IPS DF 4.7 (cell line): ENCODE results near the gene HPSE2.
"Not testable (repeated sequence)": the region's sequence is repeated elsewhere in the genome, so short reads cannot be mapped to it uniquely, and the experiment has no call there.

Source experiments
- DNase-seq: peaks from one replicate; pipeline ENCODE4 v3.0.0-alpha.2; 2013; ENCODE audit warnings: low spot score; ENCODE audit errors: extremely low read depth

The HPSE2 gene

DNA sequence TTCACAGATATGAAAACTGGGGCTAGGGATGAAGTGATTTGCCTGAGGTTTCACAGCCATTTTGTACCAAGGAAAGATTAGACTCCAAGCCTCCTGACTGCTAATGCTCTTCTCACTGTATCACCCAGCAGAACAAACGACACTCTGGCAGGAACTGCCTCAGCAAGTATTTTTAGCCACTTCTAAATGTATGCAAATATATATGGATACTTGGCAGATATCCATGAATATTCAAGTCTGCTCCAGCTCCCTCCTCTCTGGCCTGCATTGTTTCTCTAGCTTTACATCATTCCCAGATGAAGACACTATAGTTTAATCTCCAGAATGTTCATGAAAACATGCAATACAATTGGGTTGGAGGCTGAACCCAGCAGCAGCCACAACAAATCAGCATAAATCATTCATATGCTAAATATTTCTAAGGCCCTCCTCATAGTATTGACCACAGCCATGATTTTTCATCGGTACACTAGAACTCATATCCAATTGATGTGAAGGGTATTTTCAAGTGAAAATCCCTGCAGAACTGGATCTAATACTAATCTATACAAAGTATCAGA, 65.5 kb downstream of the HPSE2 start:
- DNase-seq: no peak

- DNase-seq: no peak
These were observed 74.5 kb downstream of the HPSE2 start for GRCh38 chr10:99161165-99161564.

GRCh38 chr10:99143651-99144050, 92.0 kb downstream of the HPSE2 start:
- no peak for DNase-seq

DNA sequence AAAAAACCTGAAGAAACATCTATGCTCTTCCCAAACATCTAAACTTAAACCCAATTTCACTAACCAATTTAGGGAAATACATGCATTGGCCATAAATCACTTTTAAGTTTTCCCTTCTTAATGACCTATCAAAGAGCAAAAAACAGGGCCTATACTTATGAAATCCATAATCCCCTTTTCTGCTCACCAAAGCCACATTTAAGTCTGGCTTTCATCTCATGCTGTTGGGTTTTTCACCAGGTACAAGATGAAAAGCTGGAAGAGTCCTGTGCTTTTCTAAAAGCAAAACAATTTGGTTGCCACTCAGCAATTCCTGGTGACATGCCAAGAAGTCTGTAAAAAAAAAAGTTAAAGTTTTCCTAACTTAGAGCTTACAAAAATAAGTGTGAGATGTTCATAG, 92.6 kb downstream of the HPSE2 start:
- DNase-seq: no peak

DNA sequence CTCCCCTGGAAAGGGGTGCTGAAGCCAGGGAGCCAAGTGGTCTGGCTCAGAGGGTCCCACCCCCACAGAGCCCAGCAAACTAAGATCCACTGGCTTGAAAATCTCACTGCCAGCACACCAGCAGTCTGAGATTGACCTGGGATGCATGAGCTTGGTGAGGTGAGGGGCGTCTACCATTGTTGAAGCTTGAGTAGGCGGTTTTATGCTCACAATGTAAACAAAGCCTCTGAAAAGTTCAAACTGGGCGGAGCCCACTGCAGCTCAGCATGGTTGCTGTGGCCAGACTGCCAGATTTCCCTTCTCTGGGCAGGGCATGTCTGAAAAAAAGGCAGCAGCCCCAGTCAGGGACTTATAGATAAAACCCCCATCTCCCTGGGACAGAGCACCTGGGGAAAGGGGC, 102.8 kb downstream of the HPSE2 start:
- DNase-seq: not testable (repeated sequence)

DNA sequence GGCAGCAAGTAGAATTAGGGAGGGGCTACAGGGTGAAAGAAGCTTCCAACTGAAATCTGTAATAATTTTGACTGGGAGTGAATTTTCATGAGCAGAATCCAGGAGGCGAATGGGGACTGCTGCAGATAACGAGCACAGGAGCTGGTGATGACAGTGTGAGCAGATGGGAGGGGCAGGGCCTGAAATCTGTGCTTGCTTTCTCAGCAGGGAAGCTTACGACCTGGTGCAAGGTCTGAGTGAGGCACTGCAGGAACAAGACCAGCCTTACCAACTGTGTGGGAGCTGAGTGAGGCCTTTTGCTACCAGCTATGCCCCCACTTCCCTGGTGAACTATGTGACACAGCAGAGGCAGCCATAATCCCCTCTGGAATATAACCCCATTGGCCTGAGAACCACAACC, 109.8 kb downstream of the HPSE2 start:
- DNase-seq: no peak

DNA sequence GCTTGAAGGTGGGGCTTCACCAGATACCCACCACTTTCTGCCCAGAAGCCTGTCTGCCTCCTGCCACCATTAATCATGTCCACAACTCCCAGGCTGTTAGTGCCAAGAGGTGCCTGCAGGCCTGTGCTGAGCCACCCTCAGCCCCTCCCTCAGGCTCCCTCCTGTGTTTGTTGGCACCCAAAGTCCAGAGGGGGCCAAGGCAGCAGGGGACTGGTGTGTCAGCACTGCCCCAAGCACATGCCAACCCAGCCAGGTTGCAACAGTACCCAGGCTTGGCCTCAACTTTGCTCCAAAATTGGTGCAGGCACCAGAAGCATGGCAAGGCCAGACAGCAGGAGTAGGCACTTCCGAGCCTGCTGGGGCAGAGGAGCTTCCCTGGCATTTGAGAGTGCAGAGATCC, 111.3 kb downstream of the HPSE2 start:
- no peak for DNase-seq

DNA sequence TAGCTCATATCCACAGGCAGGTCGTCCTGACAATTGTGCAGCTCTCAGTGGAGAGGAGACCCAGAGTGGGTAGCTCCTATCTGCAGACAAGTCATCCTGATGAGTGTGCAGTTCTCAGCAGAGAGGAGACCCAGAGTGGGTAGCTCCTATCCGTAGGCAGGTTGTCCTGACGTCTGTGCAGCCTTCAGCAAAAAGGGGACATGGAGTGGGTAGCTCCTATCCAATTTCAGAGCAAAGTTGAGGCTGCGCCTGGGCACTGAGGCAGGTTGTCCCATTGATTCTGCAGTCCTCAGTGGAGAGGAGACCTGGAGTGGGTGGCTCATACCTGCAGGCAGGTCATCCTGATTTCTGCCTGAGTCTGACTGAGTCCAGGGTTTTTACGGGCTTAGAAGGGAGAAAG, 111.8 kb downstream of the HPSE2 start:
- DNase-seq: no peak

DNA sequence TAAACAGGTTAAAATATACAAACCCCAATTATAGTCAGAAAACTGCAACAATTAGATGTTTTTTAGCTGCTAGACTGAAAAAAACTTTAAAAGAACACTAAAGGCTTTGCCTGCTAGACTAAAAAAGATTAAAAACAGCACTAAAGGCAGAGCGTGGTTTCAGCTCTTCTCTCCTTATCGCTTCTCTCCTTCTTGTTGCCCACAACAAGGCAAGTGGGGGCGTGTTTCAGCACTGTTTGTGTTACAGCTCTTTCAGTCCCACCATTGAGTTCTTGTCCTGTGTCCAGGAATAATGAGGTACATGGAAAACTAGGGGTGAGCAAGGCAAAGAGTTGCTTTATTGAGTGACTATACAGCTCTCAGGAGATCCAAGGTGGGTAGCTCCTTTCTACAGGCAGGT, 112.3 kb downstream of the HPSE2 start:
- no peak for DNase-seq

DNA sequence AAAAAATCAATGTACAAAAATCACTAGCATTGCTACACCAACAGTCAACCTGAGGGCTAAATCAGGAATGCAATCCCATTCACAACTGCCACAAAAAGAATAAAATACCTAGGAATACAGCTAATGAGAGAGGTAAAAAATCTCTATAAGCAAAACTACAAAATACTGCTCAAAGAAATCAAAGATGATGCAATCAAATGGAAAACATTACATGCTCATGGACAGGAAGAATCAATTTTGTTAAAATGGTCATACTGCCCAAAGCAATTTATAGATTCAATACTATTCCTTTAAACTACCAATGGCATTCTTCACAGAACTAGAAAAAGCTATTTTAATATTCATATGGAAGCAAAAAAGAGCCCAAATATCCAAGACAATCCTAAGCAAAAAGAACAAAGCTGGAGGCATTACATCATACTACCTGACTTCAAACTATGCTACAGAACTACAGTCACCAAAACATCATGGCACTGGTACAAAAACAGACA, 116.3 kb downstream of the HPSE2 start:
- DNase-seq: no peak

GRCh38 chr10:99115703-99116102, 119.9 kb downstream of the HPSE2 start:
- DNase-seq: no peak

DNA sequence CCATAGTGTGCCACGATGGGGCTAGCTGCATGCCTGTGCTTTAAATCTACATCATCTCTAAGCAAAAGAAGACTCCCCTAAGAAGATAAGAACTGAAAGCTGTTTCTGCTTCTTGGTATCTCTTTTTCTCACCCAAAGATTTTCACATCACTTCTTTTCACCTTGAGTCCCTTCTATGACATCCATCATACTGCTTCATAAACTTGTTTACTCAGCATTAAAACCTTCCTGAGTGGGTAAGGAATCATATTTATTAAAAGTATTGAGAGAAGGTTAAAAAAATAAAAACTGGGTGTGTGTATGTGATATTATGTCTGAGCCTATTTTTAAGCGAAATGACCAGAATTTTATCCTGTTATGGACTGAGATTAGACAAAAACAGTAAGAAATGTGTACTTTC, 150.3 kb downstream of the HPSE2 start:
- no peak for DNase-seq

- DNase-seq: no peak
These were observed 151.5 kb downstream of the HPSE2 start for GRCh38 chr10:99084161-99084560.

DNA sequence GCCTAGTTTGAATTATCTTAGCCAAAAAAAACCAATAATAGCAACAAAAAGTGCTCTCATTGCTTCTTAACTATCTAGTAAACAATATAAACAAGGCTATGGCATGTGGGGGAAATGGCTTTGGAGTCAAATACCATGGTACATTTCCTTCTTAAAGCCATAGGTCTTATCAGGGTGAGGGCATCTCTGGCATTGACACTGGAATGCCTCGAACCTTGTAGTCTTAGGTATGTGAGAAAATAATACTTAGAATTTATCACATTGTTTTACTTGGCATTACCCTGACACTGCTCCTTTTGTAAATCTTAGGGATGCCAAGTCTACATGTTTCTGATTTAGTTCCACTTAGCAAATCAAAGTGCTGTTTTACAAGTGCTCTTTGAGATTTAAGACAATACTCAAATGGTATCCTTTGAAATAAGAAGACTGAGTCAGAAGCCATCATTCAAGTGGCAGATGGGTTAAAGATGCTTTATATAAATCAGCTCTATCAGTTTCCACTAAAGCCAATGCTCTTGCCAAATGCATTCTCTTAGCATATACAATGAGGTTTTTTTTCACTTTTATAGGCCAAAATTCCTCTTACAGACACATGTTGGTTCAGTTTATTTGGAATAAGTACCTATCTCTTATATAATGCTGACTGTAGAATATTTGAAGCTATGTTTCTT, 155.2 kb downstream of the HPSE2 start:
- DNase-seq: no peak

- DNase-seq: no peak
These were observed 173.1 kb downstream of the HPSE2 start for GRCh38 chr10:99062591-99062990.

GRCh38 chr10:99058762-99059161, 176.9 kb downstream of the HPSE2 start:
- no peak for DNase-seq

DNA sequence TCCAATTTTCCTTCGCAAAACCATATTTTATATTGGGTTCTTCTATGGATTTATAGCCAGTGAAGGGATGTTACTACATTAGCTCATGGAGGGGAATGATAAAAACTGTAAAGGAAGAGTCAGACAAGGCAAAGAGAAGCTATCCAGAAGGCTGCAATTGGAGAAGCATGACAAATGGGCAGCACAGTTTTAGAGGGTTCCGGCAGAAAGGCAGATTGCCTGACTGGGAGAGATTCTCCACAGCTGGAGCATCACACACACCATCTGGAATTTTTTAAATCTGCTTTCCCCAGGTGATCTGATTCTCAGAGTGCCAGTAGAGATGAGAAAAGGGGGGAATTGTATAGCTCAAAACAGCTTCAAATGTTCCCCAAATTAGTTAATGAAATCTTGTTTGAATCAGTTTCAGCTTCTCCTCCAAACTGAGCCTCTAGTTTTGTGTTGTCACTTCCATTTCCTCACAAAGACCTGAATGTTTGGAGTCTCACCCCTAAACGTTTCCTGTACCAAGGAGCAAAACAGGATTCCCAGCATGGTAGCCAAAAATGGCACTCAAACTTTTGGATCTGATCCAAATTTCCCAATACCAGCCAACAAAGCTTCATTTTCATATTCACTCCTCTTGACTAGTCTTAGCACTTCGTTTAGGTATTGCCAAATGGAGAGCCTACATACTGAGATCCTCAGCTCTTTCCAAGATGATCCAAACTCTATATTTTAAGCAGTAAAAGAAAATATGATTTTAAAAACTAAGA, 177.5 kb downstream of the HPSE2 start:
- no peak for DNase-seq

DNA sequence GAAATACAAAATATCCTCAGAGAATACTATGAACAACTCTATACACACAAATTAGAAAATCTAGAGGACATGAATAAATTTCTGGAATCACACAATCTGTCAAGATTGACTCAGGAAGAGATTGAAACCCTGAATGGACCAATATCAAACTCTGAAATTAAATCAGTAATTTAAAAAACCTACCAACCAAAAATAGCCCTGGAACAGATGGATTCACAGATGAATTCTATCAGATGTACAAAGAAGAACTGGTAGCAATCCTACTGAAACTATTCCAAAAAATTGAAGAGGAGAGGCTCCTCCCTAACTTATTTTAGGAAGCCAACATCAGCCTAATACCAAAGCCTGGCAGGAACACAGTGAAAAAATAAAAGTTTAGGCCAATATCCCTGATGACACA, 190.0 kb downstream of the HPSE2 start:
- DNase-seq: no peak

DNA sequence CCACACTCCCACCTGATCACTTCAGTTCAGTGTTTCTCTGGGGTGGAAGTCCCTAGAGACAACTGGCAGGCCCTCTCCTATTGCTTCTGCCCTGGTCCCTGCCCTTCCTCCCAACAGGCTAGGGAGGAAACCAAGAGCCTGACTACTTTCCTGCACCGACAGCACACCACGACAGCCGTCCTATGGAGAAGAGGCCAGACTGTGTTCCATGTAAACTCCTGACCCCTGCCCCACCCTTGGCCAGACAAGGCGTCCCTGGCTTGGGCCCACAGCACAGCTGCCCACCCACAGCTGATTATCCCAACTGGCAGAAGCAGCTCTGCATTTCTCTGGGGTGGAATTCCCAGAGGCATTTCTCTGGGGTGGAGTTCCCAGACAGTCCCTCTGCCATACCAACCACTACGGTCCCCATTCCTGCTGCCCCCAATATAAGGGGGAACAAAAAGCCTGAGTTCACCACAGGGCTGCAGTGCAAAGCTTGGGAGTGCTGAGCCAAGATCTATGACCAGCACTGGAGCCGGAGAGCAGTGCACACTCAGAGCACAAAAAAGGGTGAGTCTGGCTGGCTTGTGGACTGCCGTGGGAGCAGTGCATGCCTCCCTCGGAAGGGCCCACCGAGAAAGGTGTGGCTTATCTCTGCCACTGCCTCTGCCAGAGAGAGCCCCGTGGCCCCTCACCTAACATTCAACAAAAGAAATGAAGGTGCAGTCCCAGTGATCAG, 193.4 kb downstream of the HPSE2 start:
- DNase-seq: no peak

GRCh38 chr10:99041468-99041867, 194.2 kb downstream of the HPSE2 start:
- no peak for DNase-seq

DNA sequence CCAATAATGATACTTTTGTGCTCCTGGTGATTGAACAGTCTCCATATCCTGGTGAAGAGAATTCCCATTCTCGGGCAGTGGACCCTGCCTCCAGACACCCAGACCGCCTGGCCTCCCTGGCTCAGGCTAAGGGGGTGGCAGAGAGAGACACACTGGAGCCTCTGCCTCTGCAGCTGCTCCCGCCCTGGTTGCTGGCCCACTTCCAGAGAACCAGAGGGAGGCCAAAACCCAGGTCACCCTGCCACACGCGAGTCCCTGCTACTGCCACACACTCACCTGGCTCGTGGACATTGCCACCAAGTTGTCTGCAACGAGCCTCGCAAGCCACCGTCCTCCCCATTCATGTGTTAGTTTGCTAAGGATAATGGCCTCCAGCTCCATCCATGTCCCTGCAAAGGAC, 221.8 kb downstream of the HPSE2 start:
- no peak for DNase-seq

GRCh38 chr10:99010286-99010685, 225.4 kb downstream of the HPSE2 start:
- no peak for DNase-seq
